ENCODE measurements around the gene LLGL2. TPM values are rescaled to one million over a fixed set of nuclear protein-coding genes. Genes with fewer than 3 reads are reported as not detected.

LLGL2 gene
- total RNA-seq, 1 experiment from 2014 or later: 6.1 TPM

DNA sequence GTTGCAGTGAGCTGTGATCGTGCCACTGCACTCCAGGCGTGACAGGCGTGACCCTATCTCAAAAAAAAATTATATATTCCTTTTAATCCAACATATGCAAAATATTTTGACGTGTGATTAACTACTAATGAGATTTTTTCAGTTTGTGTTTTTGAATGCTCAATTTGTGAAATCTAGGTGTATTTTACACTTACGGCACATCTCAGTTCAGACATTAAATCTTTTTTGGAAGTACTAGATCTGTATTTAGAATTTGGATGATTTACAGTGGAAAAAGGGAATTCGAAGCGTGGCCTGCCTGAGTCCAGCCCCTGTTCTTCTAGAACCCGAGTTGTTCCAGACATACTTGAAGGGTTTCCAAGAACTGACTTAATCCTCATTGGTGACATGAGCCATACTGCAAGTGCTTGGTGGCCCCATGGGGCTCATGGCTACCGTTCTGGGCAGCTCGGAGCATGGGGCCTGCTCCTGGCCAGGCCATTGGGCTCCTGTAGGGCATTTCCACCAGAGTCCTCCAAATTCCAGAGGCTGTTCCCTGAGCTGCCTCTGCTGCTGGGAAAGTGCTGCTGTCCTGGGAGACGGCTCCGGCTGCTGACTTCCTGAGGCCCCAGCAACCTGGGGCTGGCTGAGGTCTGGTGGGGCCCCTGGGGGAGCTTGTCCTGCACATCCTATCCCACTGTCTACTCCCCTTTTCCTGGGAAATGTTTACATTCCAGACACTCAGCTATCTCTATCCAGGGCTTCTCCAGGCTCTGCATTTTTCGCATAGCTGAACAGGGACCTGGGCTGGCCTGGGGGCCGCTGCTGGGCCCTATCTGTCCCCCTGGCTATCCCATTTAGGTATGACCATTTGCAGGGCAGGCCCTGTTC lies 27.2 kb downstream of the LLGL2 start:
- Histone ChIP-seq H2AFZ (ENCODE audit: low read length) (no peak overlapping the region), H4K20me1 (ENCODE audit: insufficient read depth, low read depth, low read length) (no peaks in the 10 kb centered on the region), H3K27ac (ENCODE audit: low read length) (no peak overlapping the region), H3K4me3 (ENCODE audit: low read length) (no peak overlapping the region), H3K9me2 (replicated peaks; ENCODE audit: insufficient read depth, low read length) (no peaks in the 10 kb centered on the region), H3K9me3 (ENCODE audit: low read length) (no peaks in the 10 kb centered on the region), H3K27me3 (ENCODE audit: low read length) (no peaks in the 10 kb centered on the region), H3K79me2 (ENCODE audit: low read length) (no peaks in the 10 kb centered on the region), H3K4me1 (ENCODE audit: low read length) (no peaks in the 10 kb centered on the region), H3K9ac (ENCODE audit: low read length) (no peak overlapping the region), H3K36me3 (ENCODE audit: insufficient read depth, low read length) (no peaks in the 10 kb centered on the region), H3K4me2 (ENCODE audit: low read depth, low read length, poor library complexity, severe bottlenecking) (no peak overlapping the region)
- DNase-seq: no peak

DNA sequence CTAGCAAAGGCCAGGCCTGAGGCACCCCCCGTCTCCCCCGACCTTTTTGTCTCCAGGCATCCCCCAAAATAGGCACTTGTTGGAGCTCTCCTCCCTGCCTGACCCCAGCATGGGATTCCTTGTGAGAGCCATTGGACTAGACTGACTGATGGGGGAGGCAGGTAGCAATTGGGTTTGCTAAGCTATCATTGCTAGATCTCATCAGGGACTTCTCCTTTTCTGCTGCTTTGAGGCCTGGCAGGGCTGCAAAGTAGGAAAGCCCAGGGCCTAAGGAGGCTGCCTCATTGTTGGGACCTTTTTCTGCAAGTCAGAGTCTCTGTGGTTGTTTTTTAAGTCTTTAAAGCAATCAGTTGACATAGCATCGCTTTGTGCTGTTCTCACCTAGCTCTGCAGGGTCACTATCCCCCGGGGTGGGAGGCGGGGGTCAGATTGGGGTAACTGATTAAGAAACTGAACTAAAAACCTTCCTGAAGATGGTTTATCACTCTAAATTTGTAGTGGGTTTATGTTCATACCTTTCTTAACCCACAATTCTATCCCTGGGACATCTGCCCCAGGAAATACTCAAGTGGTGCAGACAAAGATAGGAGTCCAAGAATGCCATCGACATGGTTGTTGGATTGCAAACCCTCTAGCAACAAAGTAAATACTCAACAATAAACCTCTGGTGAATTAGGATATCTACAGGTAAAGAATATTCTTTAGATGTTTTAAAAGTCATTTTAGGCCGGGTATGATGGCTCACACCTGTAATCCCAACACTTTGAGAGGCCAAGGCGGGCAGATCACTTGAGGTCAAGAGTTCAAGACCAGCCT lies 28.0 kb downstream of the LLGL2 start:
- no peak for DNase-seq
- Histone ChIP-seq H2AFZ (ENCODE audit: low read length) (no peak overlapping the region), H3K9me2 (replicated peaks; ENCODE audit: insufficient read depth, low read length) (no peaks in the 10 kb centered on the region), H3K79me2 (ENCODE audit: low read length) (no peaks in the 10 kb centered on the region), H3K4me3 (ENCODE audit: low read length) (no peak overlapping the region), H3K27me3 (ENCODE audit: low read length) (no peaks in the 10 kb centered on the region), H3K36me3 (ENCODE audit: insufficient read depth, low read length) (no peaks in the 10 kb centered on the region), H3K4me2 (ENCODE audit: low read depth, low read length, poor library complexity, severe bottlenecking) (no peak overlapping the region), H3K9me3 (ENCODE audit: low read length) (no peaks in the 10 kb centered on the region), H4K20me1 (ENCODE audit: insufficient read depth, low read depth, low read length) (no peaks in the 10 kb centered on the region), H3K9ac (ENCODE audit: low read length) (no peak overlapping the region), H3K4me1 (ENCODE audit: low read length) (no peaks in the 10 kb centered on the region), H3K27ac (ENCODE audit: low read length) (no peak overlapping the region)

DNA sequence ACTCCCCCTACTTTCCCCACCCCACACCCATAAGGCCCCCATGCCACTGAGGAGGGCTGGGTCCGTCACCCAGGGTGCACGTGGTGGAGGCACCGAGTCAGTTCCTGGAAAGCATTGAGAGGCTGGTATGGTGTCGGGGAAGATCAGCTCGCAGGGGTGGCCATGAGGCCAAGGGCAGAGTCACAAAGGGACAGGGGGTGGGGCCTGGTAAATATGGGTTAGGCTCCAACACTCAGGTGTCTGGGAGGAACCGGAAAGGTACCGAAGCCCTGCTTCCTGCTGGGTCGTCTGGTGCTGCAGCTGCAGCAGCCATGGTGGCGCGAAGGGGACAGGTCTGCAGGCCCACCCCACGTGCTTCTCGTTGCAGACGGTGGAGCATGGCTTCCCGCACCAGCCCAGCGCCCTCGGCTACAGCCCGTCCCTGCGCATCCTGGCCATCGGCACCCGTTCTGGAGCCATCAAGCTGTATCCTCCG lies 30.2 kb downstream of the LLGL2 start:
- DNase-seq: no peak
- Histone ChIP-seq H3K9ac (ENCODE audit: low read length) (no peak overlapping the region), H4K20me1 (ENCODE audit: insufficient read depth, low read depth, low read length) (no peaks in the 10 kb centered on the region), H3K4me2 (ENCODE audit: low read depth, low read length, poor library complexity, severe bottlenecking) (no peak overlapping the region), H3K27me3 (ENCODE audit: low read length) (no peaks in the 10 kb centered on the region), H2AFZ (ENCODE audit: low read length) (no peak overlapping the region), H3K4me3 (ENCODE audit: low read length) (no peak overlapping the region), H3K9me2 (replicated peaks; ENCODE audit: insufficient read depth, low read length) (no peaks in the 10 kb centered on the region), H3K79me2 (ENCODE audit: low read length) (no peaks in the 10 kb centered on the region), H3K4me1 (ENCODE audit: low read length) (no peaks in the 10 kb centered on the region), H3K27ac (ENCODE audit: low read length) (no peak overlapping the region), H3K9me3 (ENCODE audit: low read length) (no peaks in the 10 kb centered on the region), H3K36me3 (ENCODE audit: insufficient read depth, low read length) (no peaks in the 10 kb centered on the region)

DNA sequence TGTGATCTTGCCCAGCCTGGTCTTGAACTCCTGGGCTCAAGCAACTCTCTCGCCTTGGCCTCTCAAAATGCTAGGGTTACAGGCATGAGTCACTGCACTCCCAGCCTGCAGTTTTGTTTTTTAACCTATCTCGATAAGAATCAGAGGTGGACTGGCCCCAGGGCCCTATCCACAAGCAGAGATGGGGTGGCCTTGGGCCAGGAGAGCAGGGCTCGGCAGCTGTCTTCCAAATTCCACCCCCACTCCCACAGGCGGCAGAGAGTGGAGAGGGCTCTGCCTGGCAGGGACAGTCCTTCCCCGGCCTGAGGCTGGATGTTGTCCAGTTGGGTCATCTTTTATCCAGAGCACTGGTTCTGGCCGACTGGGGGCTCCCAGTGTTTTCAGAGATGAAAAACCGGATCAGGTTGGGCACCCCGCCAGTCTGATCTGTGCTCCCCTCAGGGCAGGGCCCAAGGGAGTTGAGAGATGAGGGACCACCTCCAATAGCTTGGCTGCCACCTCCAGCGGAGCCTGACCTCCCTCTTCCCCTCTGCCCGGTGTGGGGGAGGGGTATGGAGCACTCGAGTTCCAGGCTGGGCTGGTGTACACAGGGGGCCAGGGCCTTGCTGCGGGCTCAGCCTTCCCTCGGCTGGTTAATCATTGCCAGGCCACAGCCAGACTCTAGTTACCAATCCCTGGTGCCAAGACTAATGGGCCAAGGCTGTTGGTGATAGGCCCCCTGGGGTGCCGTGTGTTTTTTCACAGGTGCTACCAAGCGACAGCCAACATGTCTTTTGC lies 31.8 kb downstream of the LLGL2 start:
- Histone ChIP-seq H3K9me3 (ENCODE audit: low read length) (no peaks in the 10 kb centered on the region), H3K9ac (ENCODE audit: low read length) (no peak overlapping the region), H3K27me3 (ENCODE audit: low read length) (no peaks in the 10 kb centered on the region), H3K4me3 (ENCODE audit: low read length) (no peak overlapping the region), H3K4me1 (ENCODE audit: low read length) (no peaks in the 10 kb centered on the region), H3K36me3 (ENCODE audit: insufficient read depth, low read length) (no peaks in the 10 kb centered on the region), H3K27ac (ENCODE audit: low read length) (no peak overlapping the region), H4K20me1 (ENCODE audit: insufficient read depth, low read depth, low read length) (no peaks in the 10 kb centered on the region), H3K4me2 (ENCODE audit: low read depth, low read length, poor library complexity, severe bottlenecking) (no peak overlapping the region), H3K9me2 (replicated peaks; ENCODE audit: insufficient read depth, low read length) (no peaks in the 10 kb centered on the region), H2AFZ (ENCODE audit: low read length) (no peak overlapping the region), H3K79me2 (ENCODE audit: low read length) (no peaks in the 10 kb centered on the region)
- DNase-seq: no peak

DNA sequence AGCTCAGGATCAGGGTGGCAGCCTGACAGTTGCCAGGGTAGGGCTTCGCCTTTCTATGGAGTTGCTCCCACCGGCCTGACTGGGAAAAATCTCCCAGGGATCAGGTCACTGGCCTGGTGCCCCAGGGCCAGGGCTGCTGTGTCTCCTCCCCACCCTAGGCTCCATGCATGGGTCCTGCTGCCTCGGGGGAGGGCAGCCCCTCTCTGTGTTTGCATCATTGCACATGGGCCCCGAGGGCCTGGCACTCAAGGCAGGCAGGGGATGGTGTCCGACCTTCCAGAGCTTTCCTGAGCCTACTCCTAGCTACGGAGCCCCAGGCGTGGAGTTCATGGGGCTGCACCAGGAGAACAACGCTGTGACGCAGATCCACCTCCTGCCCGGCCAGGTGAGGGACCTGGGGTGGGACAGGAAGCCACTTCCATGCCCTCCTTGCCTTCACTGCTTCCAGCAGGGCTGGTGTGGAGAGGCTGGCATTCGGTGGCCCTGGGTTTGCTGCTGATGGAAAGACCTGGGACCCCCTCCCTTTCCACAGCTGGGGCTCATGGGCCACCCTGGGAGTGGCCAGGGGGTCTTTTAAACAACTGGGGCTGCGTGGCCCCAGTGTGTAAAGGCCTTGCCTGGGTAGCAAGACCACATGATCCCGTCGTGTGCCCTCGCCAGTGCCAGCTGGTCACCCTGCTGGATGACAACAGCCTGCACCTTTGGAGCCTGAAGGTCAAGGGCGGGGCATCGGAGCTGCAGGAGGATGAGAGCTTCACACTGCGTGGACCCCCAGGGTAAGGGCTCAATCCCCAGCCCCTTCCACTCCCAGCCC lies 32.6 kb downstream of the LLGL2 start:
- H3K27ac ChIP-seq (ENCODE audit: low read length): no peak overlapping the region
- H2AFZ ChIP-seq (ENCODE audit: low read length): no peak overlapping the region
- H3K4me3 ChIP-seq (ENCODE audit: low read length): no peak overlapping the region
- no peak overlapping the region for H3K4me2 ChIP-seq (ENCODE audit: low read depth, low read length, poor library complexity, severe bottlenecking)
- no peaks in the 10 kb centered on the region for H3K4me1 ChIP-seq (ENCODE audit: low read length)
- no peak for DNase-seq
- no peaks in the 10 kb centered on the region for H3K79me2 ChIP-seq (ENCODE audit: low read length)
- no peaks in the 10 kb centered on the region for H3K9me2 ChIP-seq (replicated peaks; ENCODE audit: insufficient read depth, low read length)
- no peaks in the 10 kb centered on the region for H3K36me3 ChIP-seq (ENCODE audit: insufficient read depth, low read length)
- H3K9me3 ChIP-seq (ENCODE audit: low read length): no peaks in the 10 kb centered on the region
- no peaks in the 10 kb centered on the region for H3K27me3 ChIP-seq (ENCODE audit: low read length)
- H3K9ac ChIP-seq (ENCODE audit: low read length): no peak overlapping the region
- H4K20me1 ChIP-seq (ENCODE audit: insufficient read depth, low read depth, low read length): no peaks in the 10 kb centered on the region

DNA sequence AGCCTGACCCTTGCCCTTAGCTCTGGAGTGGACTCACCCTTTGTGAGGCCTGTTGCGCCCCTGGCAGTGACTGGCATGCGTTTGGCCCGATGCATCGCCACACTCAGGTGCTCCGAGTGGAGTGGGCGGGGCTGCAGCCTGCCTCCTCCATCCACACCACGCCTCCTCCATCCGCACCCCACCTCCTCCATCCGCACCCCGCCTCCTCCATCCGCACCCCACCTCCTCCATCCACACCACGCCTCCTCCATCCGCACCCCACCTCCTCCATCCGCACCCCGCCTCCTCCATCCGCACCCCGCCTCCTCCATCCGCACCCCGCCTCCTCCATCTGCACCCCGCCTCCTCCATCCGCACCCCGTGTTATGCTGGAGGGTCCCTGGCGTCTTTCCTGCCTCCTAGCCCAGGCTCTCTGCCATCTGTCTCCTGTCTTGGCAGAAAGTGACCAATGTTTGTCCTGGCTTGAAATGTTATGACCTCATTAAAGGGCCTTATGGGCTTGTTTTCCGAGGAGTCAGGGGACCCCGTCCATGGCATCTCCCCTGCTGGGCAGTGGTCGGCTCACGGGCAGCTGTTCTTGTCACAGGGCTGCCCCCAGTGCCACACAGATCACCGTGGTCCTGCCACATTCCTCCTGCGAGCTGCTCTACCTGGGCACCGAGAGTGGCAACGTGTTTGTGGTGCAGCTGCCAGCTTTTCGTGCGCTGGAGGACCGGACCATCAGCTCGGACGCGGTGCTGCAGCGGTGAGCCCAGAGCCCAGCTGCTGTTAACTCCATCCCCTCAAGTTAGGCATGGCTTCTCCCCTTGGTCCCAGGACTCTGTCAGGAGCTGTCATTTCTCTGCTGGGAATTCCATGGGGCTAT lies 33.4 kb downstream of the LLGL2 start:
- Histone ChIP-seq H3K4me2 (ENCODE audit: low read depth, low read length, poor library complexity, severe bottlenecking) (no peak overlapping the region), H3K4me1 (ENCODE audit: low read length) (no peaks in the 10 kb centered on the region), H3K9me2 (replicated peaks; ENCODE audit: insufficient read depth, low read length) (no peaks in the 10 kb centered on the region), H3K9ac (ENCODE audit: low read length) (no peak overlapping the region), H4K20me1 (ENCODE audit: insufficient read depth, low read depth, low read length) (no peaks in the 10 kb centered on the region), H3K4me3 (ENCODE audit: low read length) (no peak overlapping the region), H2AFZ (ENCODE audit: low read length) (no peak overlapping the region), H3K27me3 (ENCODE audit: low read length) (no peaks in the 10 kb centered on the region), H3K36me3 (ENCODE audit: insufficient read depth, low read length) (no peaks in the 10 kb centered on the region), H3K27ac (ENCODE audit: low read length) (no peak overlapping the region), H3K9me3 (ENCODE audit: low read length) (no peaks in the 10 kb centered on the region), H3K79me2 (ENCODE audit: low read length) (no peaks in the 10 kb centered on the region)
- DNase-seq: no peak

DNA sequence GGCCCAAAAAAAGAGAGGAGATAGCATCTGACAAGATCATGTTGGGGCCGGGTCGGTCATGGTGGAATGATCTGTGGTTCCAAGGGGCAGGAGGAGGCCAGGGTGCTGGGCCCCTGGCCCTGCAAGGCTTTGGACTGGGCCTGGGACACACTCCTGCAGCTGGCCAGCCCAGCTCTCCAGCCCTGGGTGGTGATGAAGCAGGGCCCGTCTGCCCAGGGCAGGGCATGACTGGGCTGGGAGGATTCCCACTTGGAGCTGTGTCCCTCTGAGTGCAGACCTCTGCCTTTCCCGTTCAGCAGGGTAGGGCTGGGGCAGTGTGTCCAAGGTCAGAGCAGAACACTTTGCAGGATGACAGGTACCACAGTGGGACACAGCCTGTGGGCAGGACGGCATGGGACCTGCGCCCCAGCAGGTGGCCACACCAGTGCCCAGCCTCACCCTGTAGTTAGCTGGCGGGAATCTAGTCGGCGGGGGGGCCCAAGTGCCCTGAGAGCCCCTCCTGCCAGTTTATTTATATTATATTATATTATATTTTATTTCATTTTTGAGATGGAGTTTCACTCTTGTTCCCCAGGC lies 34.5 kb downstream of the LLGL2 start:
- Histone ChIP-seq H3K9me2 (replicated peaks; ENCODE audit: insufficient read depth, low read length) (no peaks in the 10 kb centered on the region), H3K9ac (ENCODE audit: low read length) (no peak overlapping the region), H3K4me3 (ENCODE audit: low read length) (no peak overlapping the region), H3K36me3 (ENCODE audit: insufficient read depth, low read length) (no peaks in the 10 kb centered on the region), H2AFZ (ENCODE audit: low read length) (no peak overlapping the region), H3K27me3 (ENCODE audit: low read length) (no peaks in the 10 kb centered on the region), H3K9me3 (ENCODE audit: low read length) (no peaks in the 10 kb centered on the region), H3K27ac (ENCODE audit: low read length) (no peak overlapping the region), H3K79me2 (ENCODE audit: low read length) (no peaks in the 10 kb centered on the region), H4K20me1 (ENCODE audit: insufficient read depth, low read depth, low read length) (no peaks in the 10 kb centered on the region), H3K4me1 (ENCODE audit: low read length) (no peaks in the 10 kb centered on the region), H3K4me2 (ENCODE audit: low read depth, low read length, poor library complexity, severe bottlenecking) (no peak overlapping the region)
- no peak for DNase-seq

Data from Karpas-422 (cell line).